Right lobe of liver (tissue), 6 donors: ENCODE data around the gene NT5C3A. TPM values are rescaled to one million over a fixed set of nuclear protein-coding genes. Genes with fewer than 3 reads are reported as not detected.
"Not testable (repeated sequence)": the region's sequence is repeated elsewhere in the genome, so short reads cannot be mapped to it uniquely, and the experiment has no call there.

Experiments
- ATAC-seq, 4 donors: fragments of 200-7000 bp; cut with Tn5 transposase; one replicate each; pipeline ENCODE4 v1.9.1; 2020; ENCODE audit warnings: mild to moderate bottlenecking in 4 of 4, moderate library complexity in 4 of 4
- DNase-seq, 3 donors: peaks; one replicate each; pipeline ENCODE4 v3.0.0-alpha.2; 2020
- H3K27ac ChIP-seq, 3 donors: fragments of 200-600 bp; one replicate each; pipeline ENCODE4 v1.8.0; 2022
- H3K27me3 ChIP-seq, 2 donors: fragments of 200-600 bp; one replicate each; pipeline ENCODE4 v1.8.0; 2022
- H3K36me3 ChIP-seq, 4 donors: fragments of 200-600 bp; sonication (generic) in 1 of 4; one replicate each; pipeline versions ENCODE4 v1.5.1 to v1.8.0; 2017 to 2022; ENCODE audit warnings: control low read depth in 1 of 4
- H3K4me1 ChIP-seq, 4 donors: fragments of 200-600 bp; sonication (generic) in 1 of 4; one replicate each; pipeline versions ENCODE4 v1.5.1 to v1.8.0; 2017 to 2022; ENCODE audit warnings: control low read depth in 1 of 4
- H3K4me3 ChIP-seq, 3 donors: fragments of 200-600 bp; one replicate each; pipeline ENCODE4 v1.8.0; 2022
- H3K9me3 ChIP-seq, 4 donors: fragments of 200-600 bp; sonication (generic) in 1 of 4; one replicate each; pipeline versions ENCODE4 v1.5.1 to v1.8.0; 2017 to 2022; ENCODE audit warnings: control low read depth in 1 of 4
- WGBS: methylation state at CpG from one replicate; pipeline ENCODE4 v1.1.6; 2018; ENCODE audit warnings: low coverage, low lambda C conversion rate; ENCODE audit not compliant: insufficient coverage; ENCODE audit errors: missing lambda C conversion rate; 5-methylcytosine and 5-hydroxymethylcytosine counted together
- intact Hi-C, 2 donors: fragments of 100-400 bp; cut with DNase I; formaldehyde crosslinking; loops; one replicate each; pipeline versions ENCODE4 v1.11.2 to v1.14.1; 2022
- small RNA-seq, 2 experiments: library from RNA; depleted of rRNA; stranded (forward); fragments of <200 nt; gene quantifications; one replicate each; pipeline ENCODE3, GENCODE V24; 2016
- total RNA-seq, 6 experiments: library from RNA; depleted of rRNA in 2 of 6; stranded (reverse); fragments of >200 nt in 2 of 6; fragmentation: NEBNext Ultra II Directional in 3 of 6; extraction: Animal tissue kit (Norgen Biotek cat#: 25700) in 3 of 6; gene quantifications; one replicate each; pipeline versions ENCODE4 v1.1.0 to v1.2.4, GENCODE V29; 2016 to 2023
- TF ChIP-seq, protein P1 (sequence below), 4 donors: fragments of 200-600 bp in 3 of 4; fragments of 450-650 bp in 1 of 4; IDR thresholded peaks; one replicate each; pipeline versions ENCODE4 v1.5.1 to v1.8.0; 2016 to 2022; ENCODE audit warnings: antibody characterized with exemption in 4 of 4, mild to moderate bottlenecking in 2 of 4
- donor health status: DM: no; HTN: yes; CAD: no.
- donor health status: DM: no; HTN: no; CAD: no.
- donor health status: DM: no; HTN: no; CAD: no.
- donor health status: DM: no; HTN: yes; CAD: no.
- donor health status: DM: no; HTN: yes; CAD: no.

Gene NT5C3A
- total RNA-seq, 6 experiments from 2014 or later, result 7.7 to 26.7 (median 11.0) TPM

DNA sequence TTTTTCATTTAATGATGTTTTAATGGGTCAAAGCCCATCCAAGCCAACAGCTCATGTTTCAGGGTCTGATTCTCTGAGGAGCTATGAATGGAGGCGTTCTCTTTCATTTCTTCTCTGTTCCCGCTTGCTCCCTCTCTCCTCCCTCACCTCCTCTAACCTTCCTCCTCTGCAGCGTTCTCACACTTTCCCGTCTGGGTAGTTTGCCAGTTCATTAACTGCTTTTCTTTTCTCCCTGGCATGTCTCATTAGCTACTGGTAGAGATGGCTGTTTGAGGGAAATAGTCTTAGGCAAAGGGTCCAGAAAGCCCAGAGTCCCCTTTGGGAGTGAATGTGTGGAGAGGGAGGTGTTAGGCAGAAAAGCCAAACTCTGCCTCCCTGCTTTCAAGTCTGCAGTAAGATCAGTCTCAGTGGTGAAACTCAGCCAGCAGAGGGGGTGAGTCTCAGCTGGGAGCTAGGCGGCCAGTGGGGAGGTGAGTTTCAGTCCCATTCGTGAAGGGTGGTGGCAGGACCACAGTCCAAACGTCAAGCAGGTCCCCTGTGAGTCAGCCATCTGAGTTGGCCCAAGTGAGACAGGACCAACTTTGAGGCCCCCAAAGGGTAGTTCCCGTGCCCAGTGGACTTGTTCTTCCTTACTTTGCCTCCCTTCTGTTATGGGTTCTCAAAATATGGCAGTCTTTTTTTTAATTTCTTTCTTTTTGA is 98.0 kb downstream of the NT5C3A start:
- DNase-seq, intact Hi-C loops, H3K27me3 ChIP-seq, H3K27ac ChIP-seq, H3K9me3 ChIP-seq, H3K4me3 ChIP-seq, H3K4me1 ChIP-seq, H3K36me3 ChIP-seq: not testable (repeated sequence)
- 20% methylated on average over 6 of the region's 8 CpGs for WGBS
- peak; percentile 94 to 98 (median 96) for ATAC-seq
- TF ChIP-seq, protein P1, sequence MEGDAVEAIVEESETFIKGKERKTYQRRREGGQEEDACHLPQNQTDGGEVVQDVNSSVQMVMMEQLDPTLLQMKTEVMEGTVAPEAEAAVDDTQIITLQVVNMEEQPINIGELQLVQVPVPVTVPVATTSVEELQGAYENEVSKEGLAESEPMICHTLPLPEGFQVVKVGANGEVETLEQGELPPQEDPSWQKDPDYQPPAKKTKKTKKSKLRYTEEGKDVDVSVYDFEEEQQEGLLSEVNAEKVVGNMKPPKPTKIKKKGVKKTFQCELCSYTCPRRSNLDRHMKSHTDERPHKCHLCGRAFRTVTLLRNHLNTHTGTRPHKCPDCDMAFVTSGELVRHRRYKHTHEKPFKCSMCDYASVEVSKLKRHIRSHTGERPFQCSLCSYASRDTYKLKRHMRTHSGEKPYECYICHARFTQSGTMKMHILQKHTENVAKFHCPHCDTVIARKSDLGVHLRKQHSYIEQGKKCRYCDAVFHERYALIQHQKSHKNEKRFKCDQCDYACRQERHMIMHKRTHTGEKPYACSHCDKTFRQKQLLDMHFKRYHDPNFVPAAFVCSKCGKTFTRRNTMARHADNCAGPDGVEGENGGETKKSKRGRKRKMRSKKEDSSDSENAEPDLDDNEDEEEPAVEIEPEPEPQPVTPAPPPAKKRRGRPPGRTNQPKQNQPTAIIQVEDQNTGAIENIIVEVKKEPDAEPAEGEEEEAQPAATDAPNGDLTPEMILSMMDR (IDR thresholded peaks at IDR 0.05), result peak; percentile 26 to 39 (median 32)

Small RNAs within 50 kb of the gene (small RNA-seq; reads per million reads assigned to genes)
- gene RN7SL505P, result 0 reads per million in 2 experiments
- 0 reads per million in 2 experiments for gene RNU6-388P
- 0 reads per million in 2 experiments for gene RPS29P14

Other genes starting within 250 kb of the NT5C3A start
- 10 to 100 TPM in 4 of 6 experiments, 1 to 10 TPM in 2; 7.0 to 14.5 (median 10.5) TPM for gene KBTBD2, start 171.0 kb downstream of the NT5C3A start, total RNA-seq
- 10 to 100 TPM; 22.2 to 54.6 (median 37.6) TPM for gene FKBP9, start 105.3 kb downstream of the NT5C3A start, total RNA-seq
- gene RP9, start 46.6 kb upstream of the NT5C3A start, total RNA-seq, result 1 to 10 TPM; 3.4 to 5.8 (median 4.8) TPM
- 1 to 10 TPM; 3.0 to 8.0 (median 6.6) TPM for gene BBS9, start 66.8 kb upstream of the NT5C3A start, total RNA-seq